Measurements from ENCODE around the gene SEC63.
A peak's percentile ranks its signal among the peaks of the same experiment; 100 is the strongest.
"Not testable (repeated sequence)": the region's sequence is repeated elsewhere in the genome, so short reads cannot be mapped to it uniquely, and the experiment has no call there.

SEC63 gene

GRCh38 chr6:107957909-107958688 lies at the start of gene SEC63:
Gene SEC63, minus strand, starts transcription at chr6:107958208. Its CDS starts 199 bp downstream, at chr6:107958009.
- DNase-seq: peak; percentile 96

- DNase-seq: no peak
These were observed 48.0 kb upstream of the SEC63 start for GRCh38 chr6:108005961-108006360.

GRCh38 chr6:108004861-108005260 lies 46.9 kb upstream of the SEC63 start:
- DNase-seq: no peak

DNA sequence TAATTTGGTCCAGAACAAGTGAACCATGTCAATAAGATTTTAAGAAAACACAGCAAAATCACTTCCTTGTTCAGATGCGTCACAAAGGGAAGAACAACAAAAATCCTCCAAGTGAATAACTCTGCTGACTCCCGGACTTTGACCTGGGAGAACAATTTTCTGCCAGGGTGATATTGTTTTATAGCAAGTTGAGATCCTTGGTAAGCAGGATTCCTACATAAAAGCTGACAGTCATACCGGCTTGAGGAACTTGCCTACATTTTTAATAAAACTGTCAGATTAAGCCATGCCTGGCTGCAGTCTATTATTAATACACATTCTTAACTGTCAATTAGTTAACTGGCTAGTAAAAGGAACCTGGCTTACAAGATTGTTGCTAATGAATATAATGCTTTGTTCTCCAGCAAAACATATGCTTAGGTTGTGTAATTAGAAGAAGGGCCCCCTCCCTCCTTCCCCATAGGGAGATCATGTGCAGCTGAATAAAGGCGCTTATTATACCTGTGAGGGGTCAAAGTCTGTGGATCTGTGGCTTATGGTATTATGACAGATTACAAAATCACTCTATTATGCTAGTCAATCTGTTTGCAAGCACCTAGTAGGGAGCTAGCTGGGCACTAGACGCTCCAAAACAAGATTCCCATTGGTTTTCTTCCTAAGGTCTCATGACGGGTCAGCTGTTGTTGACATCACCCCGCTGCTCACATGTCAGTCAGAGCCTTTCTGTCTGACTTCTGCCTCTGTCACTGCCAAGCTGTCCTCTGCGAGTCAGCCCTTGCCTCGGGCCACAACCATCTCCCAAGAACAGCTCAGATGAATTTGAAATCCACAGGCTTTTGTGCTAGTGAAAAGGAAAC lies 44.6 kb upstream of the SEC63 start:
- DNase-seq: peak; percentile 62

DNA sequence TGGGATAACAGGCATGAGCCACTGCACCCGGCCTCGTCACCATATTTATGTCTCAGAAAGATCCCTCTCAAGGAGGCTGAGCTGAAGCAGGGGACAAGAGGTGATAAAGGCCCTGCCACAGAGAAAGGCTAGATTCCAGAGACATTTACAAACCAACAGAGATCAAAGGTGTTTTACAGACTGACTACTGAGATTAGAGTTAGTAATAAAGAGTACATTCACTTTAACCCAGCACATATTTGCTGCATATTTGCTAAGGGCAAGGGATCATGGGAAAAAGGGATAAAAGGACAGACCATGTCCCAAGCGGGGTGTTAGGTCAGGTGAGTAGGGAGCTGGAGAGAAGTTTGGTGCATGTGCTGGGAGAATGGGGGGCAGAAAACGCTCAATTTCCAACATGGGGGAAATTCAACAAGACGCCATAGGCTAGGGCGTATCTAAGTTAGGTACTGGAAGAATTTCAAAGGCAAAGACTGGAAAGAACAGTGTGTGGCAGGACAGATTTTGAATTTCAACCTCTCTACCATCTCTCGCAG lies 43.8 kb upstream of the SEC63 start:
- no peak for DNase-seq

GRCh38 chr6:108000259-108000658 lies 42.3 kb upstream of the SEC63 start:
- DNase-seq: not testable (repeated sequence)

- DNase-seq: no peak
These were observed 41.3 kb upstream of the SEC63 start for GRCh38 chr6:107999341-107999740.

DNA sequence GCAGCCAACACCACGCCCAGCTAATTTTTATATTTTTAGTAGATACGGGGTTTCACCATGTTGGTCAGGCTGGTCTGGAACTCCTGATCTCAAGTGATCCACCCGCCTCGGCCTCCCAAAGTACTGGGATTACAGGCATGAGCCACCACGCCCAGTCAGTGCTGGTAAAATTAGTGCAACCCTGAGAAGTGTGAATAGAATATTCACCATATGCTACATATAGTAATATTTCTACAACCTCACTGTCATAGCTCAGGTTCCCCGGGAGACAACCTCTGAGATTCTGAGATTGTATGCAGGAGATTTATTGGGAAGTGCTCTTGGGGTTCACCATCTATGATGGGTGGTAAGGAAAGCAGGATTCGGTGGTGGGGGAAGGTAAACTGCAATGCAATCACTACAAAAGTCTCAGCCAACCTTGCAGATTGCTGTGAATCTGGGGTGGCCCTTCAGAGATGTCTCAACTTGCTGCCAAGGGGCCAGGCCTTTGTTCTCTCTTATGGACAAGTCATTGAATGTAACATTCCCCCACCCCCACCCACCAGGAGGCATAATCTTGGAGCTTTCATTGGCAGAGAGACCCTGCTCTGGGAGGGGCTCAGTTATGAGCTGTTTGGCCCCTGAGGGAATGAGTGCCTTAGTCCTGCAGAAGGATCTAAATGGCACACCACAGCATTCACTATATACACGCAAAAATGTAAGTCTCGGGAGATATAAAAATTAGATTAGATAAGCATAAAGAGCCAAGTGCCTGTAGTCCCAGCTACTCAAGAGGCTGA lies 34.0 kb upstream of the SEC63 start:
- no peak for DNase-seq

DNA sequence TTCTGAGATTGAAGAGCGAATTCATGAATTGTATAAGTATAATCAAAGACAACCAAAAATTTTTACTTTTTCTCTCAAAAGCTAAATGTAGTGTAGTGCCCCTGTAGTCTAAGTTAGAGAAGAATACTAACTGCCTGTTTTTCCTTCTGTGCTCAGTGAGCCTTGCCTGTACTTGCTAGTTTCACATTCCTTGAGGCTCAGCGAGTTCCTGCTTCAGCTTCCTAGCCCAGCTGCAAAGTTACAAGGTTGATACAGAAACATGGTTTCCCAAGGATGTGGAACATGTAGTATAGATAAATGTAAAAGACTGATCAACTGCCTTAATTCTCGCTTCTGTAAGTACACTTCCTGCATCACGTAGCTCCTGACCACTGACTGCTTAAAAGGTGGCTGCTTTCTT lies 33.1 kb upstream of the SEC63 start:
- DNase-seq: no peak

GRCh38 chr6:107990587-107990986 lies 32.6 kb upstream of the SEC63 start:
- DNase-seq: not testable (repeated sequence)

- DNase-seq: no peak
These were observed 31.4 kb upstream of the SEC63 start for GRCh38 chr6:107989166-107990094.

- DNase-seq: no peak
These were observed 30.6 kb upstream of the SEC63 start for GRCh38 chr6:107988570-107988969.

DNA sequence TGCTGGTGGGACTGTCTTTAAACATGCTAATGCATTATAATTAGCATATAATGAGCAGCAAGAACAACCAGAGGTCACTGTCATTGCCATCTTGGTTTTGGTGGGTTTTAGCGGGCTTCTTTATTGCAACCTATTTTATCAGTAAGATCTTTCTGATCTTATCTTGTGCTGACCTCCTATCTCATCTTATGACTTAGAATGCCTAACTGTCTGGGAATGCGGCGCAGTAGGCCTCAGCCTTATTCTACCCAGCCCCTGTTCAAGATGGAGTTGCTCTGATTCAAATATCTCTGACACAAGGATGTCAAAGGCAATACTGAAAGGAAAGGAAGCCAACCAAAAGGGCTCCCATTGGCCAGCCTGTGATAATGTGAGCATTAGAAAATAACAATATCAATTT lies 29.8 kb upstream of the SEC63 start:
- no peak for DNase-seq

GRCh38 chr6:107985701-107986100 lies 27.7 kb upstream of the SEC63 start:
- no peak for DNase-seq

- no peak for DNase-seq
These were observed 25.8 kb upstream of the SEC63 start for GRCh38 chr6:107983811-107984210.

DNA sequence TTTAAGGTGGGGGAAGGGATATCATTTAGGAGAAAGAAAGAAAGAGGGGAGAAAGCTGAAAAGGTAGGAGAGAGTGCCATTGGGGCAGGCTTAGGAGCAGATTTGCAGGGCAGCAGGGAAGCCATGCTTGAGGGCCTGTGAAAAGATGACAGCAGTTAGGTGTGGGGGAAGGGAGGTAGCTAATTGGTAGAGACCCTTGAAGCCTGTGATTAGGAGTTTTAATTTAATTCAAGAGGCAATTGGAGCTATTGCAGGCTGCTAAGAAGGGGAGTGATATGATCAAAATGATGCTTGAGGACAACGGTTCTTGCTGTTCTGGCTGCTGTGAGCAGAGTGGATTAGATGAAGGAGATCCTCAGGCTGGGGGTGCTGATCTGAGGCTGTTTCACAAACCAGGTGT lies 24.5 kb upstream of the SEC63 start:
- DNase-seq: peak; percentile 73

DNA sequence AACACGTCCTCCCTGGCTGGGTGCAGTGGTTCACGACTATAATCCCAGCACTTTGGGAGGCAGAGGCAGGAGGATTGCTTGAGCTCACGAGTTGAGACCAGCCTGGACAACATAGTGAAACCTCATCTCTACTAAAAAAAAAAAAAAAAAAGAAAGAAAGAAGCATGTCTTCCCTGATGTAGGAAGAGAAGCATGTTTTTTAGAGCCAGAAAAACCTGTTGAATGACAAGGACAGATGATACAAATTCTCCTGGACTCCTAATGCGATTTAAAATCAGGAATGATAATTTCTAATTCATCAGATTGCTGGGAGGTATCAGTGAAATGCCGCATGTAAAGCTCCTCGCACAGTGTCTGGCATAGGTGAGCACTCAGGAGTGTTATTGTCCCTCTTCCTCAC lies 23.7 kb upstream of the SEC63 start:
- DNase-seq: no peak

DNA sequence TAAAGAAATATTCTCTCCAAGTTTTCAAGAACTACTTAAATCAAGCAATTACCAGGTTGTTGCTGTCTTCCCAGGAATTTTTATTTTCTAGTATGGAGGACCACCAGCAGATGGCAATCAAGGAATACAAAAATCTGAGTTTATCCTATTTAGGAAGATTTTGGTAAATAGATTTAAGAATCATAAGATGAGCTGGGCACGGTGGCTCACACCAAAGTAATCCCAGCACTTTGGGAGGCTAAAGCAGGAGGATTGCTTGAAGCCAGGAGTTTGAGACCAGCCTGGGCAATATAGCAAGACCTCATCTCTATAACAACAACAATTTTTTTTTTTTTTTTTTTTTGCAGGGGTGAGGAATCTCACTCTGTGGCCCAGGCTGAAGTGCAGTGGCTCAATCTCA lies 19.3 kb upstream of the SEC63 start:
- DNase-seq: peak; percentile 24

DNA sequence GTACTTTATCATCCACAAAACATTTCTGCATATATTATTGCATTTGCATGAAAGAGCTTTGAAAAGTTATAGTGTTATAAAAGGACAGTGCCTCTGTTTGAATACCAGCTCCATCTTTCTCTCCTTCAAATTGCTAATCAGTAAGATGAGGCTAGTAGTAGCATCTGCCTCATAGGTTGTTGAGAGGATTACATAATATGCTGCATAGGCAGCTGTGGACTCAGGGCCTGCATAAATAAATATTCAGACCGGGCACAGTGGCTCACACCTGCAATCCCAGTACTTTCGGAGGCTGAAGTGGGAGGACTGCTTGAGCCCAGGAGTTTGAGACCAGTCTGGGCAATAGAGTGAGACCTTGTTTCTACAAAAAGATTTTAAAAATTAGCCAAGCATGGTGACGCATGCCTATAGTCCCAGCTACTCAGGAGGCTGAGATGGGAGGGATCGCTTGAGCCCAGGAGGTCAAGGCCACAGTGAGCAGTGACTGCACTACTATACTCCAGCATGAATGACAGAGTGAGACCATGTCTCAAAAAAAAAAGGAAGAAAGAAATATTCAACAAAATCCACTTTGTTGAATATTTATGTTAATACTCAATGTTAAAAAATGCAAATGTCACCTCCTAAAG lies 18.3 kb upstream of the SEC63 start:
- DNase-seq: no peak

DNA sequence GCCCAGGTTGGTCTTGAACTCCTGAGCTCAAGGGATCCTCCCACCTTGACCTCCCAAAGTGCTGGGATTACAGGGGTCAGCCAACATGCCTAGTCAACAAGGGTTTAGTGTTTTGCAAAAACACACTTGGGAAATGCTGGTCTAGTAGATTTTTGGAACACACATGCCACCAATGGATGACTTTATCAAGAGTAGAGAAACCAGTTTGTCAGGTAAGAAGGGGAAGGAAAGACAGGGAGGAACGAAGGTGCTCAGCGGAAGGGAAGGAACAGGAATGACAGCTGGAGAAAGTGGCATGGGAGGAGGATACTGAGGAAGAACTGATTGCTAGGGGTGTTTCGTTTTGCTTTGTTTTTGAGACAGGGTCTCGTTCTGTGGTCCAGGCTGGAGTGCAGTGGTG lies 15.6 kb upstream of the SEC63 start:
- DNase-seq: no peak

DNA sequence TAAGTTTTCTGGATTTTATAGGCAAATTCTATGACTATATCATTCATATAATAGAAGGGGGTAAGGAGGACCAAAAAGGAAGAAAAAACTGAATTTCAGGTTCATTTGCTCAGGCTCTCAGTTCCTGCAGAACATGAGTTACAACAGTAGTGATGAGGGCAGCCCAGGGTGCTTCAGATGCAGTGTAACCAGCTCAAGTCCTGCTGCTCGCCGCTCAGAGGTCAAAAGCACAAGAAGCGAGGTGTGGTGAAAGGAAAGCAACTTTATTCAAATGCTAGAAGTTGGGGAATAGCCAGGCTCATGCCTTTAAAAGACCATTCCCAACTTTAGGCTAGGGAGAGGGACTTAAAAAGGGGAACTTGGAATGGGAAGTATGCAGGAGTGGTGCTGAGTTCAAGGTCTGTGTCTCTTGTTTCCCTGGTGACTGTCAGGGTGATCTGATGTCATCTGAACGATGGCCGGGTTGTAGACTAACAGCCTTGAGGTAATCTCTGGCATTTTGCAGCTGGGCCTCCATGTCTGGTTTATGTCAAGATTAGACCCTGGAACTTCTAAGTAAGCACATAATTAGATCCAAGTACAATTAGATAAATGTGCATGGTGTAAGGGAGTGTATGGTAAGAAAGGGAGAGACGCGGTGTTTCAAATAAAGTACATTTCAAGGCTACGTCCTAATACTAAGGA lies 14.5 kb upstream of the SEC63 start:
- DNase-seq: no peak

Data from NCI-H1436 (cell line).